ENCODE measurements around the gene ANXA3.
"Not testable (repeated sequence)": the region's sequence is repeated elsewhere in the genome, so short reads cannot be mapped to it uniquely, and the experiment has no call there.

Gene ANXA3

DNA sequence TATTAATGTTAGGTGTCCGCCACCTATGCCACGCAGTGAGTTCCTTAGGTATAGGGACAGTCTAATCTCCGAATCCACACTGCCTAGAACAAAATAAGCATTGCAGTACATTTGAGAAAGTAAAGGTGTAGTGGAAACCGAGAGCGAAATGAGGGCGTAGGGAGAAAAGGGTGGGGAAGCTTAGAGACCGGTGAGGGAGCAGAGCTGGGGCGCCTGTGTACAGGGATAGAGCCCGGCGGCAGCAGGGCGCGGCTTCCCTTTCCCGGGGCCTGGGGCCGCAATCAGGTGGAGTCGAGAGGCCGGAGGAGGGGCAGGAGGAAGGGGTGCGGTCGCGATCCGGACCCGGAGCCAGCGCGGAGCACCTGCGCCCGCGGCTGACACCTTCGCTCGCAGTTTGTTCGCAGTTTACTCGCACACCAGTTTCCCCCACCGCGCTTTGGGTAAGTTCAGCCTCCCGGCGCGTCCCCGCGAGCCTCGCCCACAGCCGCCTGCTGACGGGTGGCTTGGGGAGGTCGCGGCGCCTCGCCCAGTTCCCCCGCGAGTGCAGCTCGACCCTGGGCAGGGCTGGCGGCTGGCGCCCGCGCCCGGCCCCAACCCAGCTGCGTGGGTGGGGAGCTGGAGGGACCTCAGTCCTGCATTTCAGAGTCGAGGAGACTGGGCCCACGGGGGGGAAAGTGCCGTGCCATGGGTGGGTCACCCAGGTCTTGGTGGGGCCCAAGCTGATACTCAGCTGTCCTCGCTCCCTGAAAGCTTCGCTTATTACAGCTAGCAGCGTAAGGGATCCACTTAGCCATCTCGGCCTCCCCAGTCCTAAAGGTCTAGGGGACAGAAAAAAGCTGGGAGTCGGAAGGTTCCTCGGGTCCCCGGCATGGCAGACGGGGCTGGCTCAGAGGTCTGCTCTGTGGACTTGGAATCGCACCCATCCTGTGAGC is at the start of gene ANXA3:
Gene ANXA3 (plus strand): TSS at position 351 of the 932 bp plus-strand sequence. CDS start 2,704 bp downstream, outside the sequence.
- DNase-seq: no peak

DNA sequence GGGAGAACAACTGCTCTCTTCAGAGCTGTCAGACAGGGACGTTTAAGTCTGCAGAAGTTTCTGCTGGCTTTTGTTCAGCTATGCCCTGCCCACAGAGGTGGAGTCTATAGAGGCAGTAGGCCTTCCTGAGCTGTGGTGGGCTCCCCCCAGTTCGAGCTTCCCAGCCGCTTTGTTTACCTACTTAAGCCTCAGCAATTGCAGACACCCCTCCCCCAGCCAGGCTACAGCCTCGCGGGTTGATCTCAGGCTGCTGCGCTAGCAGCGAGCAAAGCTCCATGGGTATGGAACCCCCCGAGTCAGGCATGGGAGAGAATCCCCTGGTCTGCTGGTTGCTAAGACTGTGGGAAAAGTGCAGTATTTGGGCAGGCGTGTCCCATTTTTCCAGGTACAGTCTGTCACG is 45.3 kb upstream of the ANXA3 start:
- DNase-seq: not testable (repeated sequence)

GRCh38 chr4:78509043-78509442 is 42.5 kb upstream of the ANXA3 start:
- no peak for DNase-seq

GRCh38 chr4:78510108-78510507 is 41.5 kb upstream of the ANXA3 start:
- no peak for DNase-seq

DNA sequence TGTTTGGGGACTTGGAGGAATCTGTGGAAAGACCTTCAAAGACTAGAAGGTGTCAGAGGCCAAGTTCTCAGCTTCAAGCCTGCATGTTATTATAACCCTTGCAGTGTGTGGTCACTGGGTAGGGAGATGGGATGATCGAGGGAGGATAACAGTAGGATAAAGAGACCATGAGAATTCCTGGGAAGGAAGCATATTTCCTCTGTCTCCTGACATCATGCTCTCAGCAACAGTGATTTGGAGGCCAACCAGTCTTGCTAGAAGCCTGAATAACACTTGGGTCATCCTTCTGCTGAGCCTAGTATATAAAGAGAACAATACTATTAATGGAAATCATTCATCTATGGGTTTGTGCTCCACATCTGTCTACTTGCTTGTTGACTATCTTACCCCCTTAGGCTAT is 40.9 kb upstream of the ANXA3 start:
- DNase-seq: no peak

DNA sequence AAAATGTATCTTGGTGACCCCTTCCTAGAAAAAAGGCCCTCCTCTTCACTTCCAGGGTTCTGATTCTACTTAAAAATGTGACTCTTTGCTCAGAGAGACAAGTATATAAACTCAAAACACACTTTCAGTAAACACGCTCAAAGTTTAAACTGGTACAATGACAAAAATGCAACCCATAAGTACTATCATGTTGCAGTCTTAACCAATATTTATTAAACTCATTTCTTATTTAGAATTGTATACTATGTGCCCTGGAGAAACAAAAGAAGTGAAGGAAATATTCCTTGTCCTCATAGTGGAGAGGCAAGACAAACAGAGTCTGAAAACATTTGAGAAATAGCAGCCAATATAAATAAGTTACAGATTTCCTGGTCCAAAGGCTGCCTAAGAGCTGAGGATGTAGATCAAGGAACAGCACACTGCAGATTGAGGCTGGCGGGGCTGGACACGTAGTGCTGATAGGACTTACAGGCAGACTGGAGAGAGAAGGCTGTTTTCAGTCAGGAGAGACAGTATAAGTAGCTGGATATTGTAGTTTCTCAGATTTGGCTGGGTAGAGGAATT is 39.1 kb upstream of the ANXA3 start:
- no peak for DNase-seq

DNA sequence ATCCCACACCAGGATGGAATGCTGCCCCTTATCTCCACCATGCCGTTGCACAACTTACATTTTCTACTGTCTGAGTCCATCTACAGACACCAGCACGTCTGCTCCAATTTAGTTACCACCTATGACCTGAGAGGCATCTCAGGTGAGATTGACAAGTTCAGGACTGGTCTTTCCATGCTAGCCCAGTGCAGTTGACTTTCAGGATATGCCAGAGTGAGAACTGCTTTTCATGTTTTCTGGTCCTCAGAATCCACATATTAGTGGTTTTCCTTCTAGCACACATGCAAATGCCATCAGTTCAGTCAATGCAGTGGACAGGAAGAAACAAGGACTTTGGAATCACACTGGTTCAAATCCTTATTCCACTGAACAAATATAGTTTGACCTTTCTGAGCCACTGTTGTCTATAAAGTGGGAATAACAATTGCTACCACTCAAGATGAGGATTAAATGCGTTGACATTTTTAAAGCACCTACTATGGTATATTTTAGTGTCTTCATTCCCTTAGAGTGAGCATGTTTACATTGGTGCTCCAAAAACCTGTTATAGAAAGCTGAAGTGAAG is 38.1 kb upstream of the ANXA3 start:
- DNase-seq: no peak

- DNase-seq: no peak
These were observed 34.4 kb upstream of the ANXA3 start for GRCh38 chr4:78517050-78517652.

GRCh38 chr4:78518561-78518960 is 33.0 kb upstream of the ANXA3 start:
- no peak for DNase-seq

DNA sequence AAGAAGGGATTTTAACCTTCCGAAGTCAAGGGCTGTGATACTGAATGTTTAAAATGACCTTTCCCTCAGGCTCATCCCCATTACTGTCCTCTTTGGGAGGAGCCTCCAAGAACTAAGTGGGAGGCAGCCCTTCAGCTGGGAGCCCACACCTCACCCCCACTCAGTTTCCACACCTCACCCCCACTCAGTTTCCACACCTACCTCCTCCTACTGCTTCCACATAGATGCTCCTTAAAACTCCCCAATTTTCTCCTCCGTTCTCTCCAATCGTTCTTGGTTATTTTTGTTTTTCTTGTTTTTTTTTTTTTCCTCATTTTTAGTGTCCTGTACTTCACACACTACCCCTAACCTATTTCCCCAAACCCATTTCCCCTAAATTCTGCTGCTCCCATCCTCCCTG is 31.6 kb upstream of the ANXA3 start:
- no peak for DNase-seq

DNA sequence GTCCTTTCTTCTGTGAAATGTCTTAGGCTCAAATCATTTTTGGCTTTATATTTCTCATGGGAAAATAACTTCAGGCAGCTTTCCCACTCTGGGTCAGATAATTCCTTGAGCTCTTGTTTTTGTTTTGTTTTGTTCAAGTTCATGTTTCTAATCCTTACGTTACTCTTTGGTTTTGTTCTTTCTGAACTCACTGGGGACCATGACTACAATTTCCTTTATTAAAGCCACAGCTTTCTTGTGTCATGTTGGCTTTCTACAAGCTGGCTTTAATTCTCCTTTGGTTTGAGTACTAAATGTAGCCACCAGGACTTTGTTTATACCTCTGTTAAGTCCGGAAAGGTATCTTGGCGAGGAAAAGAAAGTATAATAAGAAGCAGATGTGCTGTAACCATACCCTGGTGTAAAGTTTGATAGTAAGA is 30.8 kb upstream of the ANXA3 start:
- DNase-seq: no peak

- DNase-seq: no peak
These were observed 27.6 kb upstream of the ANXA3 start for GRCh38 chr4:78524009-78524408.

GRCh38 chr4:78525559-78525958 is 26.0 kb upstream of the ANXA3 start:
- no peak for DNase-seq

DNA sequence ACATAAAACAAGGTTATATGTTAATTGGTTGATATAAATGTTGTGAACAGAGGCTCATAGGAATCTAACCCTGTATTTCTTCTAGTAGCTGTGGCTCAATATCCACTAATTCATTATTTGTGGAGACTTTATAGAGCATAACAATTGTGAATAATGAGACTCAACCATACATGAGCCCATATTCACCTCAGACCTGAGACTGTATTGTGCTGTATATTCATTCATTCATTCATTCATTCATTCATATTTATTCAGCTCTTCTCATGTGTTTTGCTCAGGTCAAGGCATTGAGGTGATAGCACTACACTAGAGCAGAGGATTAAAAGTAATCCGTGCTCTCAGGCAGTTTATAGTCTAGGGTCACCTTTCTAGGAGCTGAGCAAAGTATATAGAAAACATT is 24.5 kb upstream of the ANXA3 start:
- DNase-seq: no peak

DNA sequence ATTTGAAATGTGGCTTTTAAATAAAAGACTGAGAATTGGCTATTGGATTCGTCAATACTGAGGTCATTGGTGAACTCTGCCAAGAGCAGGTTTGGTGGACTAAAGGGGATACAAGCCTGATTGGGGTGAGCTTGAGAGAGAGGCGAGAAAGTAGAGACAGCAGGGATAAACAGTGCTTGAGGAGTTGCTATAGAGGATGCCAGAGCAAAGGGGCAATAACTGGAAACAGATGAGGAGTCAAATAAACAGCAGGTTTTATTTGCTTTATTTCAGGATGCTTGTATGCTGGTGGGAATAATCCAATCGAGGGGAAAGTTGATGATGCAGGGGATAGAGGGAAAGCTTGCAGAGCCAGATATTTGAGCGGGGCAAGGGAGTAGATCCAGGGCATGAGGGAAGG is 24.0 kb upstream of the ANXA3 start:
- DNase-seq: no peak

DNA sequence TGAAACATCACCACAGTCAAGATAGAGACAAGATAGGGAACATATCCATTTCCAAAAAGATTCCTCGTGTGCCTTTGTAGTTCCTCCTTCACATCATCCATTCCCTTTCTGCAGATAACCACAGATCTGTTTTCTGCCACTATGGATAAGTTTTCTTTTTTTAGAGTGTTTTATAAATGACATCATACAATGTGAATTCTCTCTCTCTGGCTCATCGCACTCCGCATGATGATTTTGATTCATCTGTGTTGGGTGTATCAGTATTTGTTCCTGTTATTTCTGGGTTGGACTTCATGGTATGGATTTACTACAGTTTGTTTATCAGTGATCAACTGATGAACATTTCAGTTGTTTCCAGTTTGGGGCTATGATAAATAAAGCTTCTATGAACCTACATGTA is 23.2 kb upstream of the ANXA3 start:
- DNase-seq: no peak

DNA sequence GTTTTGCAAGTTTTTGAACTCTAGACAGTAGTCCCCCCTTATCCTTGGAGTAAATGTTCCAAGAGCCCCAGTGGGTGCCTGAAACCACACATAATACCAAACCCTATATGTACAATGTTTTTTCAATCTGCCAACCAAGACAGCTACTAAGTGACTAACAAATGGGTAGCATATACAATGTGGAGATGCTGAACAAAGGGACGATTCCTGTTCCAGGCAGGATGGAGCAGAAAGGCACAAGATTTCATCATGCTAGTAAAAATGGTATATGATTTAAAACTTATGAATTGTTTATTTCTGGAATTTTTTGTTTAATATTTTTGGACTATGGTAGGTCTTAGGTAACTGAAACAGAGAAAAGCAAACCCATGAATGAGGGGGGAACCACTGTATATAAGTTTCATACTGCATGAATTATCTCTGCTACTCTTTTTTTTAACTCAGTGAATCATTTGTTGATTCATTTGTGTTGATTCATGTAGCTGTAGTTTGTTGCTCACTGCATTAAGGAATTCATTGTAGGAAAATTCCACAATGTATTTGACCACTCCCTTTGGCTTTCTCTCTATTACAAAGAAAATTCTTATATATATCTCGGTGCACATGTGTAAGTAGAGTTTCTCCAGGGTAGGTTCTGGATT is 21.9 kb upstream of the ANXA3 start:
- no peak for DNase-seq

GRCh38 chr4:78532046-78532445 is 19.5 kb upstream of the ANXA3 start:
- DNase-seq: no peak

- no peak for DNase-seq
These were observed 17.7 kb upstream of the ANXA3 start for GRCh38 chr4:78533854-78534253.

- DNase-seq: no peak
These were observed 17.1 kb upstream of the ANXA3 start for GRCh38 chr4:78534286-78534955.

DNA sequence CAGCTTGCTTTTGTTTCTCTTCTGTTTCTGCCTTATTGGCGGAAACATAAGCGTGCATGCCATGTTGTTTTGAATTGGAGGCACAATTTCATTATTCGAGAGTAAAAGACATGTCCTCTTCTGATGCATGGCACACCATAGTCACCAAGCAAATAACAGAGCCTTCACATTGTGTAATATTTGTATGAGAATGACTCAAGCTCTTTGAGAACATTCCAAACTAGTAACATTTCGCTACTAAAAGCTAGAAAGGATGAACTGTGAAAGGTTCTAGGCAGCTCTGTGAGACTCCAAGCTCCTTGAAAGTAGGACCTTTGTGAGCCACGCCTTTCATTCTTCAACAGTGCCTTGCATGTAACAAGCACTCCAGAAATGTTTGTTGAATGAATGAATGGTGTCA is 9.2 kb upstream of the ANXA3 start:
- DNase-seq: no peak

GRCh38 chr4:78543424-78544125 is 8.0 kb upstream of the ANXA3 start:
- no peak for DNase-seq
